ENCODE data around the gene TRABD2B. TPM values are rescaled to one million over a fixed set of nuclear protein-coding genes. Genes with fewer than 3 reads are reported as not detected.

The TRABD2B gene
- total RNA-seq, 1 donor from 2014 or later: 0.89 TPM

DNA sequence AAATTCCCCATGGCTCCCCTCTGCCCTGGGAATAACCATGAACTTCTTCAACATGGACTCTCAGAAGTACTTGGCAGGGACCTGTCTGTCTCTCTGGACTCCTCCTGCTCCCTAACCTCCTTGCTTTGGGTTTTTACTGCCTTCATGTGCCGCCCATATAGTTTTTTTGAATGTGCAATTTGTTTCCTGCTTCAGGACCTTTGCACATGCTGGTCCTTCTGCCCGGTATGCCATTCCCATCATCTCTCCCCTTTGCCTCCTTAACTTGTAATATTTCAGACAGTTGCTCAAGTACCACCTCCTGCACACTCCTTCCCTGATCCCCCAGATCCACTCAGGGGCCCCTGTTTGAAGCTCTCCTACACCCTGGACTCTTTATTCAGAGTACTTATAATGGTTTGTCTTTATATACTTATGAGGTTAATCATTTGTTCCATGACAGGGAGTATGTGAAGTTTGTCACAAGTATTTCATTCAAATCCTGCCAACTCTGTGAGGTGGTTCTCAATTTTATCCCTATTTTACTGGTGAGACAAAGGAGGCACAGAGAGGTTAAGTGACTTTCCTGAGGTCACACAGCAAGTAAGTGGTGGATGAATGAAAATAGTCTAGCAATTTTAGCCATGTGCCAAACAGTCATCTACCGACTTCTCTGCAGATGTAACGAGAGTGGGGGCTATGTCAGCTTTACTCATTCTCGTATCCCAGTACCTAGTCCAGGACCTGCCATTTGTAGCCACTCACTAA is 180.7 kb downstream of the TRABD2B start:
- H3K36me3 ChIP-seq (ENCODE audit: insufficient read depth, low read length): no peaks in the 10 kb centered on the region
- Mint-ChIP-seq H3K36me3 (ENCODE audit: low read depth, unreplicated experiment) (no peaks in the 10 kb centered on the region), H3K4me1 (ENCODE audit: low read depth, unreplicated experiment) (peaks cover 34% of the 10 kb centered on the region), H3K27ac (ENCODE audit: unreplicated experiment) (peak overlapping the region; percentile 75), H3K27me3 (ENCODE audit: low read depth, unreplicated experiment) (peaks cover 24% of the 10 kb centered on the region), H3K4me3 (ENCODE audit: unreplicated experiment) (no peak overlapping the region), H3K9me3 (ENCODE audit: unreplicated experiment) (no peaks in the 10 kb centered on the region)
- no peak overlapping the region for H3K4me3 ChIP-seq (ENCODE audit: insufficient read depth, low read depth, low read length)
- no peak overlapping the region for H3K4me2 ChIP-seq (ENCODE audit: low read length)
- H4K20me1 ChIP-seq (ENCODE audit: insufficient read depth, low read length): no peaks in the 10 kb centered on the region
- no peaks in the 10 kb centered on the region for H3K9me3 ChIP-seq (ENCODE audit: insufficient read depth, low read depth, low read length)
- H3K27ac ChIP-seq (ENCODE audit: low read depth, low read length): no peak overlapping the region
- no peaks in the 10 kb centered on the region for H3K4me1 ChIP-seq (ENCODE audit: insufficient read depth, low read length)
- no peak for TF ChIP-seq EZH2 (IDR thresholded peaks at IDR 0.05; ENCODE audit: insufficient read depth, low read length)
- TF ChIP-seq CTCF (IDR thresholded peaks at IDR 0.05; ENCODE audit: insufficient read depth, low read depth, low read length): no peak
- no peak overlapping the region for H3K9ac ChIP-seq (ENCODE audit: low read length)
- no peak overlapping the region for H2AFZ ChIP-seq (ENCODE audit: low read depth, low read length)
- DNase-seq (ENCODE audit: low read depth): no peak
- no peak for FAIRE-seq
- H3K79me2 ChIP-seq (ENCODE audit: insufficient read depth, low read length): no peaks in the 10 kb centered on the region
- peaks cover 9% of the 10 kb centered on the region for H3K27me3 ChIP-seq (ENCODE audit: insufficient read depth, low read length)

DNA sequence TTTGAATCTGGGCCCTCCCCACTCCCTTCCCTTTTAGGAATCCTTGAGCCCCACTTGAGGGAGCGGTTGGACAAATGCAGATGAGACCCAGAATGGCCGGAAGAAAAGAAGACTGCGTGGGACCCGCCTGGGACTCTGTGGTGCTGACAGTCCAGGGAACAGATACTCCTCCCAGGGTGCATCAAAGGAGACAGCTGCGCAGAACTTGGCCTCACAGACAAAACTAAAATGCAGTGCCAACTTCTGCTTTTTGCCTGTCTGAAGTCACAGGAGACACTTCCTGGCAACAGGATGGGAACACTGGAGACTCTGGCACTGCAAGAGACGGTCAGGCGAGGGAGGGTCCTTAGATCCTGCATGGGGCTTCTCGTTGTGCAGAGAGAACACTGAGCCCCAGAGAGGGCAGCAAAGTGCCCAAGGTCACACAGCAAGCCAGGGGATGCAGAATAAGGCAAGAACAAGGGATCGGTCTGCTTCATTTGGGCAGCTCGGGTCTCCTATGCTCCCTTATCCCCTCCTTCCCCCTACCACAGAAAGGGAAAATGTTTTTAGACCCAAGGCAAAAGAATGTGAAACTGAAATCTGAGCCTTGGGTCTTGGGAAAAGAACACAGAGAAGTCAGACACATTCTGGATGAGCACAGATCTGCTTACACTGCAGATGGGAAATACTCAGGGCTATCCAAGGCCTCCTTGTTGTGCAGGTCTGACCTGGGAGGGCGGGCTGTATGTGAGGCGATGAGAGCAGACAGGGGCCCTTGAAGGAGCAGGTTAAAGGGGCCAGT is 182.4 kb downstream of the TRABD2B start:
- no peaks in the 10 kb centered on the region for H4K20me1 ChIP-seq (ENCODE audit: insufficient read depth, low read length)
- H3K79me2 ChIP-seq (ENCODE audit: insufficient read depth, low read length): no peaks in the 10 kb centered on the region
- Mint-ChIP-seq H3K4me1 (ENCODE audit: low read depth, unreplicated experiment) (peaks cover 31% of the 10 kb centered on the region), H3K27ac (ENCODE audit: unreplicated experiment) (no peak overlapping the region), H3K9me3 (ENCODE audit: unreplicated experiment) (no peaks in the 10 kb centered on the region), H3K4me3 (ENCODE audit: unreplicated experiment) (no peak overlapping the region), H3K27me3 (ENCODE audit: low read depth, unreplicated experiment) (peaks cover 27% of the 10 kb centered on the region), H3K36me3 (ENCODE audit: low read depth, unreplicated experiment) (no peaks in the 10 kb centered on the region)
- H2AFZ ChIP-seq (ENCODE audit: low read depth, low read length): no peak overlapping the region
- no peak overlapping the region for H3K9ac ChIP-seq (ENCODE audit: low read length)
- DNase-seq (ENCODE audit: low read depth) (no peak), FAIRE-seq (no peak)
- no peaks in the 10 kb centered on the region for H3K36me3 ChIP-seq (ENCODE audit: insufficient read depth, low read length)
- no peak for TF ChIP-seq EZH2 (IDR thresholded peaks at IDR 0.05; ENCODE audit: insufficient read depth, low read length)
- TF ChIP-seq CTCF (IDR thresholded peaks at IDR 0.05; ENCODE audit: insufficient read depth, low read depth, low read length): no peak
- H3K9me3 ChIP-seq (ENCODE audit: insufficient read depth, low read depth, low read length): no peaks in the 10 kb centered on the region
- no peak overlapping the region for H3K4me2 ChIP-seq (ENCODE audit: low read length)
- H3K4me3 ChIP-seq (ENCODE audit: insufficient read depth, low read depth, low read length): no peak overlapping the region
- no peaks in the 10 kb centered on the region for H3K4me1 ChIP-seq (ENCODE audit: insufficient read depth, low read length)
- peaks cover 9% of the 10 kb centered on the region for H3K27me3 ChIP-seq (ENCODE audit: insufficient read depth, low read length)
- H3K27ac ChIP-seq (ENCODE audit: low read depth, low read length): no peak overlapping the region
